IPS-18c (cell line): Measurements from ENCODE around the gene POT1.

Experiments
- H3K4me3 ChIP-seq: 2 replicates; pipeline ENCODE4 v1.7.0; 2013; ENCODE audit warnings: low read depth, mild to moderate bottlenecking, low read length, moderate library complexity; ENCODE audit not compliant: insufficient read depth
- H3K9me3 ChIP-seq: one replicate; pipeline ENCODE4 v1.6.1; 2013; ENCODE audit warnings: mild to moderate bottlenecking, low read length, moderate library complexity; ENCODE audit not compliant: control insufficient read depth, insufficient read depth

Gene POT1

DNA sequence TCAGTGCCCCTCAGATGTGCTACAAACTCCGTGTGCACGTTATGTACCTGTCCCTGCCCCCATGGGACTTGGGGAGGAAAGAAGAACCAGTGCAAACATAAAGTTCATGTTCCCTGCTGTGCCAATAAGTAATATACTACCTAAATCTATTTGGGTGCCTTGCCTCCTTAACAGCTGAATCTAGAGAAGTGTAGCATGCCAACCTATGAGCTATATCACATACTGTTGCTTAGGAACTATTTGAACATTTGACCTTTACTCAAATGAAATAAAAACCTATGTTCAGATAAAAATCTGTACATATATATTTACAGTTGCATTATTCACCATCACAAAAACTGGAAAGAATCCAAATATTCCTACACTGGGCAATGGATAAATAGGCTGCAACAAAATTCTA, 9.8 kb downstream of the POT1 start:
- H3K9me3 ChIP-seq: no peaks in the 10 kb centered on the region
- H3K4me3 ChIP-seq: no peak overlapping the region

DNA sequence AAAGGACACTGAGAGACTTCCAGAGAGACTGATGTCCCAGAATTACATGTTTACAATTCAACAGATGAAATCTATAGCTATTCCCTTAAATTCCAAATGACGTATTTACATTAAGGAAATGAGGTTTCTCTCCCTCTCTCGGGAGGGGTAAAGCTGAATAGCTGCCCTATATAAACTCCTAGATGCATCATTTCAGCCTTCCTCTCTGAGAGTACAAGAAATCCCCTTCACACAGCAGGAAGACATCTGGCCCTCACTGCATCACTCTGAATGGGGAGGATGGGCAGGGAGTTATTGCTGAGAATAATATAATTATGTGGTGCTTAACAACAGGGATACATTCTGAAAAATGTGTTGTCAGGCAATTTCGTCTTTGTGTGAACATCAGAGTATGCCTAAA, 11.0 kb downstream of the POT1 start:
- no peak overlapping the region for H3K4me3 ChIP-seq
- H3K9me3 ChIP-seq: no peaks in the 10 kb centered on the region

- Histone ChIP-seq H3K9me3 (no peaks in the 10 kb centered on the region), H3K4me3 (no peak overlapping the region)
These were observed 14.4 kb downstream of the POT1 start for GRCh38 chr7:124915242-124915641.

DNA sequence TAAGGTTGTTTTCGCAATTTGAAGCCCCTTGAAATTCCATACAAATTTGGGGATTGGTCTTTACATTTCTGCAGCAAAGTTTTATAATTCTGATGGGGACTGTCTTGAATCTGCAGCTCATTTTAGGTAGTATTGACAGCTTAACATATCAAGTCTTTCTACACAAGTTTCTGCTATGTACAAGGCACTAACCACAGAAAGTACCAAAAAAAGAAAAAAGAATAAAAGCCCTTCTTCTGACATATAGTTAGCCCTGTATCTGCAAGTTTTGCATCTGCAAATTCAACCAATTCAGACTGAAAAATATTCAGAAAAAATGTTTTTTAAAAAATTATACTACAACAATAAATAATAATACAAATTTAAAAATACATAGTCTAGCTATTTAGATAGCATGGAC, 15.3 kb downstream of the POT1 start:
- H3K9me3 ChIP-seq: no peaks in the 10 kb centered on the region
- H3K4me3 ChIP-seq: no peak overlapping the region

GRCh38 chr7:124912972-124913371, 16.7 kb downstream of the POT1 start:
- H3K4me3 ChIP-seq: no peak overlapping the region
- H3K9me3 ChIP-seq: no peaks in the 10 kb centered on the region

DNA sequence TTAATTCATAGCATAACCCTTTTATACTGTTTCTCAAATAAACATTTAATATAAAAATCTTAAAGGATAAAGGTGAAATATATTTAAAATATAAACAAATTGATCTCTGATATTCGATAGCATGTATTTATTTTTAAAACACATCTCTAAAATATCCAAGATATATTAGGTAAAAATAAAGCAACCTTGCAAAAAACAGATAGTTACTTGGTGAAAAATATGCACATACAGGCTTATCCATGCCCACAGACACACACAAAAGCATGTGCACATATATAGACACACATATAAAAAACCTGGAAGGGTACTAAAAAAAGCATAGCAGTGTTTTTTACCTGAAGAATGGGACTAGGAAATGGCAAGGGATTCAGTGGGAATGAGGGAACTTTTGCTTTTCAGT, 19.8 kb downstream of the POT1 start:
- H3K4me3 ChIP-seq: no peak overlapping the region
- no peaks in the 10 kb centered on the region for H3K9me3 ChIP-seq

- Histone ChIP-seq H3K4me3 (no peak overlapping the region), H3K9me3 (no peaks in the 10 kb centered on the region)
These were observed 21.4 kb downstream of the POT1 start for GRCh38 chr7:124908259-124908658.

- no peak overlapping the region for H3K4me3 ChIP-seq
- no peaks in the 10 kb centered on the region for H3K9me3 ChIP-seq
These were observed 22.1 kb downstream of the POT1 start for GRCh38 chr7:124907490-124907889.

DNA sequence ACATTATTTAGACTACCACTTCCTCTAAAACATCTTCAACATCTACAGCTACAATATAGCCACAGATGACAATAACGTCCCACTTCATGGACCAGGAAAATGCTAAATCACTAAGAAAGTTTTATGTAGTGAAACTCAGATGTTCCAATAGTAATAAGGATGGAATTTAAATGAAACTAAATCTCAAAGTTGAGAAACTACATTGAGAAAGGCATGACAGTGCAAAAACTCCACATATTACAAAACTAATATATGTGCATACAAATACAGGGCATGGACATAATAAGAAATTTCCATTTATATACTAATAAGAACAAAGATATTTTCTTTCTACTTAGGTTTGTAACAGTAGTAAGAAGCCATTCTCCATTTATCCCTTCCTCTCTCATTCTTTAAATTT, 31.1 kb downstream of the POT1 start:
- H3K4me3 ChIP-seq: no peak overlapping the region
- H3K9me3 ChIP-seq: peaks cover 5% of the 10 kb centered on the region

GRCh38 chr7:124896001-124896400, 33.6 kb downstream of the POT1 start:
- peaks cover 3% of the 10 kb centered on the region for H3K9me3 ChIP-seq
- no peak overlapping the region for H3K4me3 ChIP-seq

DNA sequence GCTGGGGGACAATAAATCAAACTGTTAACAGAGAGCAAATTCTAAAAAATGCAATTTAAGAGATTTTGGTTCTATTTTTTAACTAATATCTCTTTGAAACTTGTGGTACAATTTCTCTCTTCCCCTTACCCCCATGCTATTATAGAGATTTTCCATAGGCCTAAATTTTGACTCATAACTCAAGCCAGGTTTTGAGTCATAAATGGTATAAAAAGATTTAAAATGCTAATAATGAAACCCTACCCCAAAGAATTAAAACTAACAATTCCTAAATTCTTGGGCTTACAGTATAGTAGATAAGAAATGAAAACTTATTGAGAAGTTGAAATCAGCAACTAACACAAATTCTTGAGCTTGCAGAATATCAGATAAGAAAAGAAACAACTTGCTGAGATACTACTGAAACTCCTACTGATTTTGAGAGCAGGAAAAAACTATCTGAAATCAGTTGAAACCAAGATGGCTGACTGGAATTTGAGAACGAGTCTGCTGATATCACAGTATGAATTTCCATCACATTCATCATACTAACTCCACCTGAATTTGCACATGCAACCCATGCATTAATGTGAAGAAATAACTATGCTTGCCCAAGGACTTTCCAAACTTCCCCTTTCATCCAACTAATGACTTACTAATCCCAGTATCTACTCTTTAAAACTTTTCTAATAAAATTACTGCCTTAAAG, 36.3 kb downstream of the POT1 start:
- Histone ChIP-seq H3K4me3 (no peak overlapping the region), H3K9me3 (no peaks in the 10 kb centered on the region)

DNA sequence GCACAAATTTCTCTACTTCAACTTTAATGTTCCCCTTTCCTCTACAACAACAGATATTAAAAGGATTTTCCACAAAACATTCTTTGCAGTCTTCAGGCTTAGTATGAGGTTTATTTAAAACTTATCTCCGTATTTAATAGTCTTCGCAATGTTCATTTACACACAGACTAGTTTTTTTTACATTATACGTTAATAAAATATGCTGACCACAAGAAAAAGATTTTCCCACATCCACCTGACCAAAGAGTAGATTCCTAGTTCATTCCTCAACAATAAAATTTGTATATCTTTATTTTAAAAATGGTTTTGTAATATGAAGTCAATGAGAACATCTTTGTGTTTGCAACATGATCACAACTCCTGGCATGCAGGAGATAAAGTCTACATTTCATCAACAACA, 42.4 kb downstream of the POT1 start:
- Histone ChIP-seq H3K4me3 (no peak overlapping the region), H3K9me3 (no peaks in the 10 kb centered on the region)

DNA sequence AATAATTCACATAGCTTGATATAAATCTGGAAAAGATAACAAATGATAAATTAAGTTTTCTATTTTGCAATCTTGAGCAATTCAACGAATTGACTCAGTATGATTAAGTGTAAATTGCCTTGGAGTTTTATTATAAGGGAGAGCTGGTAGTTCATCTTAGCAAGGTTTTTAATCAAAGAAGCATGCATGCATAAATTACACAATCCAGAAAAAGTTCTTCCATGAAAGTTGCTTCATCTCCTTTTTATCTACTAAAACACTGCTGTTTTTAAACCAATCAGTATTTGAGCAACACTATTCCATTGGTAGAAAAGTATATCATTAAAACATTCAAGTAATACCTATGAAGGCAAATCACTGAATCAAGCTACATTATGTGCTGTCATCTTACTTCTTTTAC, 47.6 kb downstream of the POT1 start:
- no peaks in the 10 kb centered on the region for H3K9me3 ChIP-seq
- H3K4me3 ChIP-seq: no peak overlapping the region

GRCh38 chr7:124879771-124880170, 49.9 kb downstream of the POT1 start:
- Histone ChIP-seq H3K4me3 (no peak overlapping the region), H3K9me3 (no peaks in the 10 kb centered on the region)

DNA sequence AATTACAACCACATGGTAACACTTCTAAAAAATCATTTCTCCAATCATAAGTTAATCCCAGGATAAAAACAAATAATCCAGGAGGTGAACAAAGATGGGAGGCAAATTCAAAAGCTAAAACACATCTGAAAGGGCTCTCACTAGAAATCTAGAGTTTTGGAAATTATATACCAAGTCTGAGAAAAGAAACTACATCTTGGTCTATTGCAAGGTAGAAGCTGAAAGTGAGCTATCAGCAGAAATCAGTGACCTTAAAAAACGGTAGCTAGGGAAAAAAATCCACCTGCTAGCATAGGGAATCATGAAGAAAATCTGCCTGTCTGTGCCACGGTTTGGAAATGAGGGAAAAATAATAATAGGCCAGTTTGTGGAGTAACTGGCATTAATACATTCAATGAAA, 50.5 kb downstream of the POT1 start:
- no peak overlapping the region for H3K4me3 ChIP-seq
- no peaks in the 10 kb centered on the region for H3K9me3 ChIP-seq

GRCh38 chr7:124874644-124875163, 54.9 kb downstream of the POT1 start:
- H3K9me3 ChIP-seq: no peaks in the 10 kb centered on the region
- H3K4me3 ChIP-seq: no peak overlapping the region

GRCh38 chr7:124857672-124858235, 71.9 kb downstream of the POT1 start:
- Histone ChIP-seq H3K4me3 (no peak overlapping the region), H3K9me3 (no peaks in the 10 kb centered on the region)

DNA sequence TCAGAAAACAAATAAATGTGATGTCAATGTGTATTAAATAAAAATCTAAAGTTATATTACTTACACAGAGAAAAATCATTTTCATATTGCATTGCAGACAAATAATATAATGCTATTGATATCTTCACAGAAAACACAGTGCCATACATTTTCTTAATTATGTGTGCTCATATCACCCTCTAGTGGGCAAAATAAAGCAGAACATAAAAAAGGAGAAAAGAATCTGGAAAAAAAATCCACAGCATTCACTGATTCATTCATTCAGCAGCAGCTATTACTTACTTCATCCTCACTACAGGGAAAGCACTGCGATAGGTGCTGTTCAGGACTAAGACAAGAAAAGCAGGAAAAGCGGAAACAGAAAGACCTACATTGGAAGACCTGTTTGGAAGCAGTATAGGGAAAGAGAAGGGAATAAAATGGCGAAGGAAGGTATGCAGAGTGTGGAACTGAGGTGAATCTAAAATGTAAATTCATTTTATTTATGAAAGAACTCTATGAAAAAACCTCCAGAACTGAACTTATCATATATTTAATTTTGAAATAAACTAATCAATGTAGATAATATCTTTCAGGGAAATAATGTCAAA, 73.2 kb downstream of the POT1 start:
- H3K4me3 ChIP-seq: no peak overlapping the region
- H3K9me3 ChIP-seq: no peaks in the 10 kb centered on the region
